GM12892 (cell line): ENCODE results near the gene KANK4.

Source experiments
- POLR2A ChIP-seq: IDR thresholded peaks from 2 replicates; pipeline ENCODE4 v1.6.1; 2011; ENCODE audit warnings: low read depth, low read length, control low read depth
- POLR2AphosphoS5 ChIP-seq: IDR thresholded peaks from 2 replicates; pipeline ENCODE4 v1.6.1; 2011; ENCODE audit warnings: low read depth, low read length, control low read depth
- TAF1 ChIP-seq: IDR thresholded peaks from 2 replicates; pipeline ENCODE4 v1.6.1; 2011; ENCODE audit warnings: low read depth, mild to moderate bottlenecking, control low read depth, low read length, borderline replicate concordance

DNA sequence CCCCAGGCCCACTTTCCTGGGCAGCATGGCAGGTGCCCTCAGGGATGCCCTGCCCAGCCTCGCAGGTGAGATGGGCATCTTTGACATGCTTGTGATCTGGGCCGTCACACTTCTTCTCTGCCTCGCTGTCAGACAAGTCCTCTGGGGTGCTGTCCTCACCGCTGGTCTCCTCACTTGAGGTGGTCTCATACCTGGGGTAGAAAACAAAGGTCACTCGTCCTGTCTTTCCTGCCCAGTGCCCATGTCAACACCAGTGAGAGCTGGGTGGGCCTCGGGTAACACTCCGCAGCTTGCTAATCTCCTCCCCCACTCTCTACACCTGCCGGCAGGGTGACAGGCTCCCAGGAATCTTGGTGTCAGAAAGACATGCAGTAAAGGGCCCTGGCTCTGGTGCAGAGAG is 50.9 kb downstream of the KANK4 start:
- TF ChIP-seq TAF1, result no peak
- TF ChIP-seq POLR2A, result no peak
- no peak for TF ChIP-seq POLR2AphosphoS5
